HepG2 (cell line): ENCODE measurements around the gene CKAP2L. TPM values are rescaled to one million over a fixed set of nuclear protein-coding genes. Genes with fewer than 3 reads are reported as not detected.

Experiments used
- ATAC-seq: fragments of 200-7000 bp; cut with Tn5 transposase; 3 replicates; pipeline ENCODE4 v1.9.1; 2020; ENCODE audit warnings: mild to moderate bottlenecking, moderate library complexity
- BruUV-seq: library from RNA; stranded (reverse); fragments of 400-500 nt; replicated peaks from 2 replicates; lab custom pipeline; 2021; lab: Mats Ljungman, UMichigan
- CTCF ChIA-PET: fragments of 300-600 bp; formaldehyde crosslinking; extraction: SDS; loops from one replicate; lab custom pipeline; 2021; ENCODE audit warnings: low total read pairs, inconsistent platforms, low intra/inter-chr PET ratio; lab: Yijun Ruan, JAX
- POLR2A ChIA-PET: fragments of 350-600 bp; sonication (Branson Sonifier 250); formaldehyde crosslinking; loops from one replicate; lab custom pipeline; 2020; ENCODE audit warnings: antibody characterized with exemption, inconsistent platforms; lab: Yijun Ruan, JAX
- DNase-seq: peaks from one replicate; pipeline ENCODE4 v3.0.0-alpha.2; 2015; ENCODE audit warnings: low spot score
- FAIRE-seq: peaks from 3 replicates; lab custom pipeline; 2011; peaks lifted over from hg19 to GRCh38; lab: Jason Lieb, UNC
- H2AFZ ChIP-seq: one replicate; pipeline ENCODE4 v1.6.1; 2011; ENCODE audit warnings: low read length, inconsistent platforms
- H3K27ac ChIP-seq: fragments of 300-600 bp; 3 replicates; pipeline ENCODE4 v1.8.0; 2011; ENCODE audit warnings: mixed run types, mild to moderate bottlenecking, mixed read lengths, low read length, inconsistent platforms; ENCODE audit not compliant: insufficient read depth; ENCODE audit errors: extremely low read length
- H3K27me3 ChIP-seq, 2 experiments: fragments of 200-600 bp in 1 of 2; 2 replicates in 1 of 2; 3 replicates in 1 of 2; pipeline versions ENCODE4 v1.6.0 to v1.8.0; 2011; ENCODE audit warnings: low read length in 2 of 2, mild to moderate bottlenecking in 2 of 2, moderate library complexity in 2 of 2, inconsistent platforms in 1 of 2; ENCODE audit not compliant: insufficient read depth in 2 of 2, control insufficient read depth in 1 of 2
- H3K36me3 ChIP-seq, 2 experiments: fragments of 200-600 bp in 1 of 2; replicated peaks in 1 of 2; 2 replicates in 1 of 2; 3 replicates in 1 of 2; pipeline versions ENCODE4 v1.5.1 to v1.8.0; 2011; ENCODE audit warnings: low read length in 2 of 2, inconsistent platforms in 1 of 2; ENCODE audit not compliant: insufficient read depth in 2 of 2, control insufficient read depth in 1 of 2
- H3K4me1 ChIP-seq: 2 replicates; pipeline ENCODE4 v1.5.1; 2012; ENCODE audit warnings: low read length, inconsistent platforms; ENCODE audit not compliant: insufficient read depth
- H3K4me2 ChIP-seq: 2 replicates; pipeline ENCODE4 v1.6.0; 2011; ENCODE audit warnings: low read depth, low read length, inconsistent platforms
- H3K4me3 ChIP-seq, 3 experiments: fragments of 200-600 bp in 1 of 3; sonication (generic), shearing (Covaris generic) in 1 of 3; replicated peaks in 1 of 3; 2 replicates each; pipeline ENCODE4 v1.5.1; 2011 to 2016; ENCODE audit warnings: low read length in 3 of 3, inconsistent platforms in 2 of 3, low read depth in 2 of 3, mild to moderate bottlenecking in 2 of 3, control low read depth in 1 of 3, mixed read lengths in 1 of 3; ENCODE audit not compliant: insufficient read depth in 1 of 3
- H3K79me2 ChIP-seq: one replicate; pipeline ENCODE4 v1.6.1; 2011; ENCODE audit warnings: low read length, inconsistent platforms; ENCODE audit not compliant: insufficient read depth
- H3K9ac ChIP-seq: 2 replicates; pipeline ENCODE4 v1.6.0; 2011; ENCODE audit warnings: mild to moderate bottlenecking, low read depth, low read length, inconsistent platforms; ENCODE audit not compliant: insufficient read depth
- H3K9me3 ChIP-seq: 2 replicates; pipeline ENCODE4 v1.5.1; 2012; ENCODE audit warnings: mild to moderate bottlenecking, low read length
- H4K20me1 ChIP-seq: 2 replicates; pipeline ENCODE4 v1.6.0; 2011; ENCODE audit warnings: inconsistent platforms, mild to moderate bottlenecking, low read length, moderate library complexity; ENCODE audit not compliant: insufficient read depth
- CHCHD3 ChIP-seq: sonication (generic); formaldehyde crosslinking; IDR thresholded peaks from 2 replicates; pipeline ENCODE4 v1.8.0; 2022; ENCODE audit warnings: mild to moderate bottlenecking, missing genetic modification reagents, moderate library complexity
- CHD2 ChIP-seq: IDR thresholded peaks from 2 replicates; pipeline ENCODE4 v1.6.1; 2011; ENCODE audit warnings: low read depth, low read length, improper control_type of control experiment
- DR1 ChIP-seq: sonication (generic); formaldehyde crosslinking; IDR thresholded peaks from 2 replicates; pipeline ENCODE4 v1.8.0; 2021; ENCODE audit warnings: mild to moderate bottlenecking, missing genetic modification reagents, inconsistent platforms
- JUND ChIP-seq: sonication (generic); formaldehyde crosslinking; IDR thresholded peaks from 2 replicates; pipeline ENCODE4 v1.8.0; 2022; ENCODE audit warnings: mild to moderate bottlenecking, missing genetic modification reagents
- KAT8 ChIP-seq: IDR thresholded peaks from 2 replicates; pipeline ENCODE4 v1.6.1; 2016; ENCODE audit warnings: missing genetic modification reagents, missing compliant biosample characterization
- KDM5A ChIP-seq: fragments of 200-600 bp; sonication (generic); IDR thresholded peaks from 2 replicates; pipeline ENCODE4 v1.7.0; 2018; ENCODE audit warnings: antibody characterized with exemption, mild to moderate bottlenecking, low read length, borderline replicate concordance
- KMT2A ChIP-seq: sonication (generic); formaldehyde crosslinking; IDR thresholded peaks from 2 replicates; pipeline ENCODE4 v1.4.0; 2020; ENCODE audit warnings: missing genetic modification reagents
- MLX ChIP-seq: IDR thresholded peaks from 2 replicates; pipeline ENCODE4 v1.6.1; 2016
- PITX1 ChIP-seq: sonication (generic); formaldehyde crosslinking; IDR thresholded peaks from 2 replicates; pipeline ENCODE4 v1.5.1; 2020; ENCODE audit warnings: mild to moderate bottlenecking, missing genetic modification reagents
- RFX1 ChIP-seq: fragments of 450-650 bp; IDR thresholded peaks from 2 replicates; pipeline ENCODE4 v1.6.1; 2017
- SKIL ChIP-seq: sonication (generic); formaldehyde crosslinking; IDR thresholded peaks from 2 replicates; pipeline ENCODE4 v1.8.0; 2022; ENCODE audit warnings: missing genetic modification reagents, mild to moderate bottlenecking, moderate library complexity, borderline replicate concordance
- ZIK1 ChIP-seq: sonication (generic); formaldehyde crosslinking; IDR thresholded peaks from 2 replicates; pipeline ENCODE4 v1.5.0; 2020; ENCODE audit warnings: mild to moderate bottlenecking, low read depth, missing genetic modification reagents, borderline replicate concordance
- ZNF280D ChIP-seq: sonication (generic); formaldehyde crosslinking; IDR thresholded peaks from 2 replicates; pipeline ENCODE4 v1.5.1; 2020; ENCODE audit warnings: mild to moderate bottlenecking, missing genetic modification reagents
- ZNF383 ChIP-seq: sonication (generic); formaldehyde crosslinking; IDR thresholded peaks from 2 replicates; pipeline ENCODE4 v1.4.0; 2020; ENCODE audit warnings: missing genetic modification reagents, mild to moderate bottlenecking, borderline replicate concordance
- ZNF558 ChIP-seq: sonication (generic); formaldehyde crosslinking; IDR thresholded peaks from 2 replicates; pipeline ENCODE4 v1.9.0; 2022; ENCODE audit warnings: mild to moderate bottlenecking, missing genetic modification reagents, borderline replicate concordance
- ZNF562 ChIP-seq: sonication (generic); formaldehyde crosslinking; IDR thresholded peaks from 2 replicates; pipeline ENCODE4 v1.8.0; 2022; ENCODE audit warnings: missing genetic modification reagents, borderline replicate concordance
- ZNF772 ChIP-seq: sonication (generic); formaldehyde crosslinking; IDR thresholded peaks from 2 replicates; pipeline ENCODE4 v1.5.0; 2020; ENCODE audit warnings: mild to moderate bottlenecking, missing genetic modification reagents
- WGBS: methylation state at CpG from one replicate; pipeline ENCODE4 v1.1.6; 2017; ENCODE audit warnings: low lambda C conversion rate; 5-methylcytosine and 5-hydroxymethylcytosine counted together
- in situ Hi-C: cut with HindIII; loops from 2 replicates; pipeline ENCODE4 v1.10.0; 2017; ENCODE audit warnings: low pct_unique_long_range_greater_than_20kb; ENCODE audit not compliant: extremely low pct_ligation_motif_present
- intact Hi-C: fragments of 100-400 bp; cut with micrococcal nuclease; formaldehyde crosslinking; loops from one replicate; pipeline ENCODE4 v1.10.0; 2022; ENCODE audit not compliant: unreplicated experiment
- polyA plus RNA-seq, 8 experiments: library from polyadenylated mRNA; depleted of rRNA in 3 of 8; stranded (reverse) in 7 of 8; unstranded in 1 of 8; fragments of >200 nt; fragmentation: Illumina TruSeq in 4 of 8; extraction: Trizol in 4 of 8; gene quantifications; 2 replicates each; pipeline versions ENCODE4 v1.2.1 to v1.2.3, GENCODE V29; 2011 to 2016; ENCODE audit warnings: low read depth in 4 of 8, missing spikeins in 1 of 8, mixed read lengths in 1 of 8; ENCODE audit not compliant: insufficient read depth in 1 of 8
- total RNA-seq, 5 experiments: library from RNA; depleted of rRNA; stranded (reverse); fragments of >200 nt; fragmentation: Illumina TruSeq; extraction: Trizol; gene quantifications; 2 replicates each; pipeline ENCODE4 v1.2.3, GENCODE V29; 2016; ENCODE audit warnings: low read depth in 1 of 5

The CKAP2L gene
- total and polyA plus RNA-seq, 2 of the 13 experiments (the other 11 are each of a cell fraction or from before 2014, with no cell fraction given), result 7.1 to 9.5 TPM

GRCh38 chr2:112726487-112727190 is 37.8 kb downstream of the CKAP2L start:
- ATAC-seq, result peak; percentile 84
- no peaks in the 10 kb centered on the region for H3K9me3 ChIP-seq
- no peaks in the 10 kb centered on the region for H3K36me3 ChIP-seq
- FAIRE-seq, result peak; percentile 92
- intact Hi-C loops (loop anchor here (1.0 to 10.0 kb wide), 6 partner anchors 34 to 462 kb away; partner anchors contain the start of gene TTL), in situ Hi-C loops (no loop called here)
- ChIA-PET POLR2A (interaction anchor here (0.9 to 4.2 kb wide), 11 partner anchors 14 to 143 kb away, joined by 3 to 30 read pairs (median 6); partner anchors contain the start of genes CHCHD5 and SLC20A1), CTCF (interaction anchor here (1.0 to 5.8 kb wide), 6 partner anchors 34 to 245 kb away, joined by 3 to 113 read pairs (median 4); no protein-coding TSS in a partner anchor)
- peak overlapping the region; percentile 34 for H2AFZ ChIP-seq
- peak overlapping the region; percentile 44 to 75 (median 54) for H3K4me3 ChIP-seq
- whole genome bisulfite sequencing, result 7% methylated on average over 19 of the region's 19 CpGs
- TSS peak; percentile 73 for BruUV-seq
- peak overlapping the region; percentile 86 for H3K4me2 ChIP-seq
- H3K9ac ChIP-seq, result peak overlapping the region; percentile 50; the same call in 1 of the 2 replicates
- H3K27me3 ChIP-seq, result peaks cover 0 to 7% of the 10 kb centered on the region in 2 experiments; a peak in 2 of 5 replicates
- H3K4me1 ChIP-seq, result peaks cover 23% of the 10 kb centered on the region
- DNase-seq, result peak; percentile 91
- H3K79me2 ChIP-seq, result no peaks in the 10 kb centered on the region
- no peaks in the 10 kb centered on the region for H4K20me1 ChIP-seq
- no peak overlapping the region for H3K27ac ChIP-seq
- TF ChIP-seq KDM5A (no peak), SKIL (CRISPR knock-in tag) (no peak), KMT2A (CRISPR knock-in tag) (peak; percentile 35; the same call in 1 of the 2 replicates), PITX1 (CRISPR knock-in tag) (peak; percentile 59; the same call in 1 of the 2 replicates), DR1 (CRISPR knock-in tag) (no peak), KAT8 (CRISPR knock-in tag) (peak; percentile 75), RFX1 (no peak), ZNF558 (CRISPR knock-in tag) (no peak), ZNF383 (CRISPR knock-in tag) (peak; percentile 95; the same call in 1 of the 2 replicates), ZIK1 (CRISPR knock-in tag) (no peak), JUND (CRISPR knock-in tag) (no peak), CHD2 (0 out of 2 replicates have a peak, but pooled peaks have one; percentile 29), CHCHD3 (CRISPR knock-in tag) (no peak), ZNF772 (CRISPR knock-in tag) (0 out of 2 replicates have a peak, but pooled peaks have one; percentile 66), ZNF562 (CRISPR knock-in tag) (no peak), ZNF280D (no peak), MLX (CRISPR knock-in tag) (peak; percentile 35; the same call in 1 of the 2 replicates)
